Ishikawa (cell line): ENCODE data around the gene NLRP9.

Source experiments
- CEBPB ChIP-seq: IDR thresholded peaks from 2 replicates; pipeline ENCODE4 v1.6.1; 2012
- CREB1 ChIP-seq: IDR thresholded peaks from 2 replicates; pipeline ENCODE4 v1.6.1; 2012; ENCODE audit warnings: low read depth
- EGR1 ChIP-seq: IDR thresholded peaks from 2 replicates; pipeline ENCODE4 v1.6.1; 2012
- EP300 ChIP-seq: IDR thresholded peaks from 2 replicates; pipeline ENCODE4 v1.6.1; 2012; ENCODE audit warnings: borderline replicate concordance
- FOXM1 ChIP-seq: IDR thresholded peaks from 2 replicates; pipeline ENCODE4 v1.6.1; 2012; ENCODE audit warnings: low read depth, borderline replicate concordance
- MAX ChIP-seq: IDR thresholded peaks from 2 replicates; pipeline ENCODE4 v1.6.1; 2012
- NFIC ChIP-seq: IDR thresholded peaks from 2 replicates; pipeline ENCODE4 v1.6.1; 2012
- RAD21 ChIP-seq: IDR thresholded peaks from 2 replicates; pipeline ENCODE4 v1.6.1; 2012; ENCODE audit warnings: low read depth
- TAF1 ChIP-seq: IDR thresholded peaks from 2 replicates; pipeline ENCODE4 v1.6.1; 2012; ENCODE audit warnings: low read depth, mild to moderate bottlenecking
- TCF12 ChIP-seq: IDR thresholded peaks from 2 replicates; pipeline ENCODE4 v1.6.1; 2012; ENCODE audit warnings: low read depth
- TEAD4 ChIP-seq: IDR thresholded peaks from 2 replicates; pipeline ENCODE4 v1.6.1; 2012
- USF1 ChIP-seq: IDR thresholded peaks from 2 replicates; pipeline ENCODE4 v1.6.1; 2012
- YY1 ChIP-seq: IDR thresholded peaks from 2 replicates; pipeline ENCODE4 v1.6.1; 2012; ENCODE audit warnings: low read depth
- ZBTB7A ChIP-seq: IDR thresholded peaks from 2 replicates; pipeline ENCODE4 v1.6.1; 2012; ENCODE audit warnings: low read depth
- TF ChIP-seq, protein P1 (sequence below): IDR thresholded peaks from 2 replicates; pipeline ENCODE4 v1.6.1; 2012; ENCODE audit warnings: low read depth, mild to moderate bottlenecking

The NLRP9 gene

GRCh38 chr19:55672418-55672817 lies 65.8 kb downstream of the NLRP9 start:
- TF ChIP-seq MAX = no peak
- no peak for TF ChIP-seq YY1
- TF ChIP-seq CEBPB = no peak
- TF ChIP-seq EP300 = no peak
- TF ChIP-seq FOXM1 = no peak

DNA sequence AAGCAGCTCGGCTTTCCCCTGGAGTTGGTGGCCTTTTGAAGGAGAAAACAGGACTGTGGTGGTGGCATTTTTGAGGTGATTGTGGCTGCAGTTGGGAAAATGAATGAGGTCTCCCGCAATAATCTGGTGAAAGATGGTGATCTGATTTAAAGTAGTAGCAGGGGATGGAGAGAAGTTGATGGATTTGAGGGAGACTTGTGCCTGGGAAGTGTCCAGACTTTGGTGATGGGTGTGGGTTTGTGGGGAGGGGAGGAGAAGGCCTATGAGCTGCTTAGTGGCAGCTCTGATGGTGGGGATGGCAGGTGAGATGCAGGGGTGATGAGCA lies 67.2 kb downstream of the NLRP9 start:
- TF ChIP-seq TCF12 (no peak), RAD21 (peak; percentile 1; the same call in 1 of the 2 replicates)

DNA sequence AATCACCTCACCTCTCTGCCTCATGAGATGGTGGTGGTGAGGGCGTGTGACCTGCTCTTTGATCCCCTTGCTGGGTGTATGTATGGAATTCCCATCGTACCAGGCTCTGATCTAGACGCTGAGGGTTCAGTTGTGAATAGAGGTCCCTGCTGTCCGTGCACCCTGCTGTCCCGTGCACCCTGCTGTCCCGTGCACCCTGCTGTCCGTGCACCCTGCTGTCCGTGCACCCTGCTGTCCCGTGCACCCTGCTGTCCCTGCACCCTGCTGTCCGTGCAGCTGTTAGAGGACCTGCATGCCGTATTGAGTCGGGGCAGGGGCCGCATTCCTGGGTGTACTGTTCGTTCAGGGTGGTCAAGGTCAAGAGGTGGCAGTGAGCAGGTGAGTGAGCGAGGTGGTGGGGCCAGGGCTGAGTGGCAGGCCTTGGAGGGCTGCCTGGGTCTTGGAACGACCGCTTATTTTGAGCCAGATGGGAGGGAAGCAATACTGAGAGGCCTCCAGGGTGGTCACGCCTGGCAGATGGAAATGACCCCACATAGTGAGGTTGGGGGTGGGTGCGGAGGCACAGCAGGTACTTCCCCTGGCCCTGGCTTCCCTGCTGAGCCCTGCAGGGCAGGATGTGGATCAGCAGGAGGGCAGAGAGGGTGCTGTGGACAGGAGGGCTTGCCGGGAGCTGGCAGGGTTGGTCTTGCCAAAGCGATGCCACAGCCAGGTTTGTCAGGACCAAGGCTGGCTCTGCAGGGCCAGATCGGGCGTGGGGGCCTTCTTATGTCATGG lies 67.7 kb downstream of the NLRP9 start:
- TF ChIP-seq USF1 (no peak), FOXM1 (0 out of 2 replicates have a peak, but pooled peaks have one; percentile 43), EP300 (peak; percentile 87), TAF1 (no peak), YY1 (0 out of 2 replicates have a peak, but pooled peaks have one; percentile 21), CEBPB (no peak), TEAD4 (peak; percentile 56), RAD21 (no peak), MAX (peak; percentile 29), EGR1 (no peak), ZBTB7A (peak; percentile 37; the same call in 1 of the 2 replicates), CREB1 (no peak), NFIC (peak; percentile 71), TCF12 (peak; percentile 92)
- TF ChIP-seq, protein P1, sequence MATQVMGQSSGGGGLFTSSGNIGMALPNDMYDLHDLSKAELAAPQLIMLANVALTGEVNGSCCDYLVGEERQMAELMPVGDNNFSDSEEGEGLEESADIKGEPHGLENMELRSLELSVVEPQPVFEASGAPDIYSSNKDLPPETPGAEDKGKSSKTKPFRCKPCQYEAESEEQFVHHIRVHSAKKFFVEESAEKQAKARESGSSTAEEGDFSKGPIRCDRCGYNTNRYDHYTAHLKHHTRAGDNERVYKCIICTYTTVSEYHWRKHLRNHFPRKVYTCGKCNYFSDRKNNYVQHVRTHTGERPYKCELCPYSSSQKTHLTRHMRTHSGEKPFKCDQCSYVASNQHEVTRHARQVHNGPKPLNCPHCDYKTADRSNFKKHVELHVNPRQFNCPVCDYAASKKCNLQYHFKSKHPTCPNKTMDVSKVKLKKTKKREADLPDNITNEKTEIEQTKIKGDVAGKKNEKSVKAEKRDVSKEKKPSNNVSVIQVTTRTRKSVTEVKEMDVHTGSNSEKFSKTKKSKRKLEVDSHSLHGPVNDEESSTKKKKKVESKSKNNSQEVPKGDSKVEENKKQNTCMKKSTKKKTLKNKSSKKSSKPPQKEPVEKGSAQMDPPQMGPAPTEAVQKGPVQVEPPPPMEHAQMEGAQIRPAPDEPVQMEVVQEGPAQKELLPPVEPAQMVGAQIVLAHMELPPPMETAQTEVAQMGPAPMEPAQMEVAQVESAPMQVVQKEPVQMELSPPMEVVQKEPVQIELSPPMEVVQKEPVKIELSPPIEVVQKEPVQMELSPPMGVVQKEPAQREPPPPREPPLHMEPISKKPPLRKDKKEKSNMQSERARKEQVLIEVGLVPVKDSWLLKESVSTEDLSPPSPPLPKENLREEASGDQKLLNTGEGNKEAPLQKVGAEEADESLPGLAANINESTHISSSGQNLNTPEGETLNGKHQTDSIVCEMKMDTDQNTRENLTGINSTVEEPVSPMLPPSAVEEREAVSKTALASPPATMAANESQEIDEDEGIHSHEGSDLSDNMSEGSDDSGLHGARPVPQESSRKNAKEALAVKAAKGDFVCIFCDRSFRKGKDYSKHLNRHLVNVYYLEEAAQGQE = no peak

DNA sequence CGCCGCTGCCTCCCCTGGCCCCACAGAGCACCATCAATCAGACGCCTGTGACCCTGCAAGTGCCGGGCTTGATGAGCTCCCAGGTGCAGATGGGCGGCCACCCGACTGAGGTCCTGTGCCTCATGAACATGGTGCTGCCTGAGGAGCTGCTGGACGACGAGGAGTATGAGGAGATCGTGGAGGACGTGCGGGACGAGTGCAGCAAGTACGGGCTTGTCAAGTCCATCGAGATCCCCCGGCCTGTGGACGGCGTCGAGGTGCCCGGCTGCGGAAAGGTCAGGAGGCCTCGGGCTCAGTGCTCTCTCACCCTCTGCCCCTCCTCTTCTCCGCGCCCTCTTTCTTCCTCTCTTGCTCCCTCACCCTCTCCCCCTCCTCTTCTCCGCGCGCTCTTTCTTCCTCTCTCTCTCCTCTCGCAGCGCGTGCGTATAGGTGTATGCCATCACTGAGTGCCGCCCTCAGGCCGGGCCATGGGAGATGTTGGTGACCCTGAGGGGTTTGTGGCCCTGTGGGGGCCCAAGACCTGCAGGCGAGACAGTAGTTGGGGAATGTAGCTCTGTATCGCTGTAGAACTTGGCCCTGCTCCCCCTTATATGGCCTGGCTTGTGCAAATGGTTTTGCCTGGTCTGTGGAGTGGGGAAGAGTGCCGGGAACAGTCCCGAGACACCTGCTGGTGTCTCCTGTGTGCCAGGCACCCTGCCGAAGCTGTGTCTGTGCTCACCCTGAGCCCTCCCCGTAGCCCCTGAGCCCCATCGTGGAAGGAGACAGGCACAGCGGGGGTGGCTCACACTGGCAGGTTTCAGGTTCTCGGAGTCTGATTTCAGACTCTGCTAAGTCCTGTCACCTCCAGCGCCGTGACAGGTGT lies 68.6 kb downstream of the NLRP9 start:
- TF ChIP-seq EGR1 = no peak
- TF ChIP-seq TEAD4 = no peak
- no peak for TF ChIP-seq MAX
- TF ChIP-seq, protein P1 = no peak
- no peak for TF ChIP-seq CREB1
- TF ChIP-seq NFIC = no peak
- TF ChIP-seq FOXM1 = no peak
- no peak for TF ChIP-seq CEBPB
- no peak for TF ChIP-seq TAF1
- no peak; the same call in 1 of the 2 replicates for TF ChIP-seq TCF12
- TF ChIP-seq EP300 = no peak
- TF ChIP-seq YY1 = no peak
- no peak for TF ChIP-seq ZBTB7A
- TF ChIP-seq RAD21 = no peak
- TF ChIP-seq USF1 = no peak

DNA sequence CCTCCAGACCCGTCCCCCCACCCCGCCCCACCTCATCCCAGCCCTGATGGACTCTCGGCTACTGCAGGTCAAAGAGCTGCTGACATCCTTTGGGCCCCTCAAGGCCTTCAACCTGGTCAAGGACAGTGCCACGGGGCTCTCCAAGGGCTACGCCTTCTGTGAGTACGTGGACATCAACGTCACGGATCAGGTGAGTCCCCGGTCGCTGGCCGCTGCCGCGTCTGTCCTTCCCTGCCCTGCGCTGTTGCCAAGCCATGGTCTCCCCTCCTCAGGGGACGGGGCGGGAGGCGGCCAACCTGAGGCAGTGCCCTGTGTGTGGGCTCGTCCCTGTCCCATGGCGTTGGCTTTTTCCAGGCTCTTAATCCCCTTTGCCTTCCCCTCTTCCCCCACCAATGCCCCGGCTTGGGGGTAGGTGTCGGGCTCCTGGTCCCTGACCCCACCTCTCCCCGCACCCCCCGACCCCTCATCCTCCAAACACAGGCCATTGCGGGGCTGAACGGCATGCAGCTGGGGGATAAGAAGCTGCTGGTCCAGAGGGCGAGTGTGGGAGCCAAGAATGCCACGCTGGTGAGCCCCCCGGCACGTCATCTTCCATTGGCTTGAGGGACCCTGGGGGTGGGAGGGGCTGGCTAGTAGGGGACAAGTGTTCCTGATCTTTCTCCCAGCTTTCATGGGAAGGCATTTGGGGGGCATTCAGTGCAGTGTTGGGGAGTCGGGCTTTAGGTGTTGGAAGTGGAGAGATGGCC lies 69.4 kb downstream of the NLRP9 start:
- TF ChIP-seq FOXM1 = no peak
